ENCODE measurements around the gene CGNL1.

GRCh38 chr15:57509965-57510364 lies 133.7 kb downstream of the CGNL1 start:
- no peak for TF ChIP-seq POLR2AphosphoS5 (IDR thresholded peaks at IDR 0.05)
- TF ChIP-seq CTCF (IDR thresholded peaks at IDR 0.05) = no peak
- TF ChIP-seq POLR2A (IDR thresholded peaks at IDR 0.05) = no peak
- TF ChIP-seq EP300 (IDR thresholded peaks at IDR 0.05) = no peak
